ENCODE results near the gene SYNE1. TPM values are rescaled to one million over a fixed set of nuclear protein-coding genes. Genes with fewer than 3 reads are reported as not detected.
"Not testable (repeated sequence)": the region's sequence is repeated elsewhere in the genome, so short reads cannot be mapped to it uniquely, and the experiment has no call there.

Gene SYNE1
- total and polyA plus RNA-seq, 7 donors: 6.0 to 74.6 (median 16.5) TPM

- no peaks in the 10 kb centered on the region for H3K36me3 ChIP-seq (ENCODE audit: insufficient read depth in 1 of 2, low read depth in 1 of 2)
- peaks cover 0 to 16% (median 0%) of the 10 kb centered on the region in 3 donors for H3K27me3 ChIP-seq (ENCODE audit: insufficient read depth in 3 of 3, low read length in 2 of 3)
- H3K9me3 ChIP-seq: no peaks in the 10 kb centered on the region
- DNase-seq (no peak), ATAC-seq (no peak)
- H3K4me3 ChIP-seq: no peak overlapping the region
- no peak for TF ChIP-seq CTCF (IDR thresholded peaks at IDR 0.05)
- peaks cover 4% of the 10 kb centered on the region for H3K4me1 ChIP-seq
- H3K27ac ChIP-seq: no peak overlapping the region
- intact Hi-C loops (cut with DNase I): no loop called here
- WGBS, 3 donors: 92 to 96% (median 96%) methylated on average over 3 of the region's 3 CpGs
These were observed 5.8 kb downstream of the SYNE1 start for GRCh38 chr6:152631376-152631775.

DNA sequence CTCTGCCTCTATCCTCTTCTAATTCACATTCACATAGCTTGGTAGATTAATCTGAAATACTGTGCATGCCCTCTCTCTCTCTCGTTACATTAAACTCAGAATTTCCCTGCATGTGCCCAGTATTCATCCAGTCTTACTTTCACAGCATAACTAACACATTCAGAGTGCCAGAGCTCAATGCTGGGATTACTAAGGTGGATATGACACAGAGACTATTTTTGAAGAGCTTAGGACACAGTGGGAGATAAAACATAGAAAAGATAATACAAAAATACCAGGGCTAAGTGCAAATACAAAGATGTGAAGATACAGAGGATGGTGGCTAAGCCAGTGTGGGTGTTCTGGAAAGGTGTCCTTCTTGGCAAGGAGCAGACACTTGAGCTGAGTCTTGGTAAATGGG is 6.3 kb downstream of the SYNE1 start:
- ATAC-seq (no peak), DNase-seq (no peak)
- Histone ChIP-seq H3K27ac (no peak overlapping the region), H3K27me3 (ENCODE audit: insufficient read depth in 3 of 3, low read length in 2 of 3) (peaks cover 0 to 12% (median 0%) of the 10 kb centered on the region in 3 donors), H3K36me3 (ENCODE audit: insufficient read depth in 1 of 2, low read depth in 1 of 2) (no peaks in the 10 kb centered on the region), H3K4me1 (peaks cover 4% of the 10 kb centered on the region), H3K9me3 (no peaks in the 10 kb centered on the region), H3K4me3 (no peak overlapping the region)
- 68 to 79% (median 74%) methylated on average over 1 of the region's 1 CpG for WGBS, 3 donors
- intact Hi-C loops (cut with DNase I): no loop called here
- TF ChIP-seq CTCF (IDR thresholded peaks at IDR 0.05): no peak

- WGBS, 3 donors: 67 to 76% (median 76%) methylated on average over 2 of the region's 2 CpGs
- no peak overlapping the region for H3K27ac ChIP-seq
- DNase-seq (no peak), ATAC-seq (no peak)
- no peak for TF ChIP-seq CTCF (IDR thresholded peaks at IDR 0.05)
- H3K36me3 ChIP-seq (ENCODE audit: insufficient read depth in 1 of 2, low read depth in 1 of 2): no peaks in the 10 kb centered on the region
- H3K4me1 ChIP-seq: no peaks in the 10 kb centered on the region
- no peaks in the 10 kb centered on the region for H3K9me3 ChIP-seq
- H3K4me3 ChIP-seq: no peak overlapping the region
- intact Hi-C loops (cut with DNase I): no loop called here
- no peaks in the 10 kb centered on the region for H3K27me3 ChIP-seq (ENCODE audit: insufficient read depth in 3 of 3, low read length in 2 of 3)
These were observed 11.9 kb downstream of the SYNE1 start for GRCh38 chr6:152625213-152625612.

DNA sequence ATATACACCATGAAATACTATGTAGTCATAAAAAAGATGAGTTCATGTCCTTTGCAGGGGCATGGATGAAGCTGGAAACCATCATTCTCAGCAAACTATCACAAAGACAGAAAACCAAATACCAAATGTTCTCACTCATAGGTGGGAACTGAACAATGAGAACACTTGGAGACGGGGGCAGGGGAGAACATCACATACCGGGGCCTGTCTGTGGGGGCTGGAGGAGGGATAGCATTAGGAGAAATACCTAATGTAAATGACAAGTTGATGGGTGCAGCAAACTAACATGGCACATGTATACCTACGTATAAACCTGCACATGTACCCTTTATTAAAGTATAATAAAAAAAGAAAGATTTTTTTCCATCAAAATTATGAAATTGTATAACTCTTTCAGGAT is 22.4 kb downstream of the SYNE1 start:
- H3K27ac ChIP-seq; ATAC-seq; H3K36me3 ChIP-seq (ENCODE audit: insufficient read depth in 1 of 2, low read depth in 1 of 2); H3K4me3 ChIP-seq; H3K27me3 ChIP-seq (ENCODE audit: insufficient read depth in 3 of 3, low read length in 2 of 3); H3K9me3 ChIP-seq; DNase-seq; H3K4me1 ChIP-seq; intact Hi-C loops (cut with DNase I): not testable (repeated sequence)
- WGBS, 3 donors: 90 to 92% (median 91%) methylated on average over 3 of the region's 3 CpGs

GRCh38 chr6:152609125-152609670 is 28.0 kb downstream of the SYNE1 start:
- ATAC-seq: no peak
- WGBS, 3 donors: 82 to 87% (median 84%) methylated on average over 10 of the region's 10 CpGs
- H3K27ac ChIP-seq: no peak overlapping the region
- intact Hi-C loops (cut with DNase I): no loop called here
- no peaks in the 10 kb centered on the region for H3K4me1 ChIP-seq
- H3K9me3 ChIP-seq: no peaks in the 10 kb centered on the region
- no peak for DNase-seq
- H3K36me3 ChIP-seq (ENCODE audit: insufficient read depth in 1 of 2, low read depth in 1 of 2): no peaks in the 10 kb centered on the region
- no peak overlapping the region for H3K4me3 ChIP-seq
- no peaks in the 10 kb centered on the region for H3K27me3 ChIP-seq (ENCODE audit: insufficient read depth in 3 of 3, low read length in 2 of 3)
- TF ChIP-seq CTCF (IDR thresholded peaks at IDR 0.05): no peak
